GM23338 (cell line): ENCODE data around the gene OVOL3.

Experiments
- CREB1 ChIP-seq: fragments of 250-450 bp; sonication (Bioruptor Pico); IDR thresholded peaks from 2 replicates; pipeline ENCODE4 v1.5.0; 2020; ENCODE audit warnings: low read depth, mild to moderate bottlenecking, moderate library complexity
- ETS1 ChIP-seq: IDR thresholded peaks from 2 replicates; pipeline ENCODE4 v1.6.1; 2016; ENCODE audit warnings: antibody characterized with exemption
- EZH2 ChIP-seq: fragments of 200-600 bp; sonication (generic); IDR thresholded peaks from one replicate; pipeline ENCODE4 v1.8.0; 2017; ENCODE audit warnings: antibody characterized with exemption, mild to moderate bottlenecking, low read depth; ENCODE audit not compliant: unreplicated experiment
- EZH2phosphoT487 ChIP-seq: fragments of 200-600 bp; sonication (generic); IDR thresholded peaks from one replicate; pipeline ENCODE4 v1.8.1; 2018; ENCODE audit warnings: antibody characterized with exemption; ENCODE audit not compliant: unreplicated experiment
- JUNB ChIP-seq: IDR thresholded peaks from one replicate; pipeline ENCODE4 v1.6.1; 2016; ENCODE audit warnings: antibody characterized with exemption; ENCODE audit not compliant: unreplicated experiment
- NANOG ChIP-seq: IDR thresholded peaks from 2 replicates; pipeline ENCODE4 v1.6.1; 2016; ENCODE audit warnings: antibody characterized with exemption, borderline replicate concordance
- POLR2AphosphoS5 ChIP-seq: IDR thresholded peaks from 2 replicates; pipeline ENCODE4 v1.6.1; 2016; ENCODE audit warnings: antibody characterized with exemption, low read depth
- STAT1 ChIP-seq: IDR thresholded peaks from one replicate; pipeline ENCODE4 v1.6.1; 2016; ENCODE audit warnings: antibody characterized with exemption; ENCODE audit not compliant: unreplicated experiment
- ZNF114 ChIP-seq: fragments of 250-450 bp; sonication (Bioruptor Pico); IDR thresholded peaks from 2 replicates; pipeline ENCODE4 v1.5.0; 2020; ENCODE audit warnings: mild to moderate bottlenecking, moderate library complexity
- ZNF331 ChIP-seq: fragments of 250-450 bp; sonication (Bioruptor Pico); IDR thresholded peaks from 2 replicates; pipeline ENCODE4 v1.5.0; 2020; ENCODE audit warnings: low read depth, mild to moderate bottlenecking, moderate library complexity
- TF ChIP-seq, protein P1 (sequence below), 2 experiments: fragments of 200-600 bp in 1 of 2; sonication (generic) in 1 of 2; conservative IDR thresholded peaks; 2 replicates each; pipeline versions ENCODE4 v1.5.1 to v1.6.1; 2016 to 2017; ENCODE audit warnings: antibody characterized with exemption in 2 of 2, low read depth in 2 of 2, mild to moderate bottlenecking in 2 of 2, moderate library complexity in 1 of 2
- TF ChIP-seq, protein P2 (sequence below): IDR thresholded peaks from one replicate; pipeline ENCODE4 v1.6.1; 2018; ENCODE audit warnings: antibody characterized with exemption; ENCODE audit not compliant: unreplicated experiment
- TF ChIP-seq, protein P3 (sequence below): fragments of 250-450 bp; sonication (Bioruptor Pico); IDR thresholded peaks from 2 replicates; pipeline ENCODE4 v1.5.0; 2020; ENCODE audit warnings: mild to moderate bottlenecking, moderate library complexity

DNA sequence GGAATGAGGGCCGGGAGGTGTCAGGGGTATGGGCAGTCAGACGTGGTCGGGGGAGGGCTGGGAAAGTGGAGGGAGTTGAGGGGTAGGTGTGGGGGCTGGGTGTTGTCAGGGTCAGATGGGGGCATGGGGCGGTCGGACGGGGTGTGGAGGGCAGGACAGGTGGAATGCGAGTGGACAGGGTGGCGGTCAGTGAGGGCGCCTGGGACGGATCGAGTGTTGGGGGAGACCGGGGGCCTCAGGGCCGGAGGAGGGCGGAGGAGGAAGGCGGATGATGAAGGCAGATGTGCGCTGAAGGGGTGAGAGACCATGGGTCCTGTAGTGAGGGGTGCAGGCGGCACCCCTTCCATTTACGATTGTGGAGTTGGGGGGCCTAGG lies 10.0 kb downstream of the OVOL3 start:
- TF ChIP-seq, protein P1, sequence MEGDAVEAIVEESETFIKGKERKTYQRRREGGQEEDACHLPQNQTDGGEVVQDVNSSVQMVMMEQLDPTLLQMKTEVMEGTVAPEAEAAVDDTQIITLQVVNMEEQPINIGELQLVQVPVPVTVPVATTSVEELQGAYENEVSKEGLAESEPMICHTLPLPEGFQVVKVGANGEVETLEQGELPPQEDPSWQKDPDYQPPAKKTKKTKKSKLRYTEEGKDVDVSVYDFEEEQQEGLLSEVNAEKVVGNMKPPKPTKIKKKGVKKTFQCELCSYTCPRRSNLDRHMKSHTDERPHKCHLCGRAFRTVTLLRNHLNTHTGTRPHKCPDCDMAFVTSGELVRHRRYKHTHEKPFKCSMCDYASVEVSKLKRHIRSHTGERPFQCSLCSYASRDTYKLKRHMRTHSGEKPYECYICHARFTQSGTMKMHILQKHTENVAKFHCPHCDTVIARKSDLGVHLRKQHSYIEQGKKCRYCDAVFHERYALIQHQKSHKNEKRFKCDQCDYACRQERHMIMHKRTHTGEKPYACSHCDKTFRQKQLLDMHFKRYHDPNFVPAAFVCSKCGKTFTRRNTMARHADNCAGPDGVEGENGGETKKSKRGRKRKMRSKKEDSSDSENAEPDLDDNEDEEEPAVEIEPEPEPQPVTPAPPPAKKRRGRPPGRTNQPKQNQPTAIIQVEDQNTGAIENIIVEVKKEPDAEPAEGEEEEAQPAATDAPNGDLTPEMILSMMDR (conservative IDR thresholded peaks at IDR 0.05; ENCODE audit: low read depth in 2 of 2): no peak
- TF ChIP-seq POLR2AphosphoS5 (no peak), EZH2phosphoT487 (no peak), EZH2 (no peak), NANOG (no peak), ZNF114 (CRISPR knock-in tag) (no peak), JUNB (no peak), CREB1 (CRISPR knock-in tag) (no peak), ETS1 (no peak), STAT1 (no peak), ZNF331 (CRISPR knock-in tag) (no peak)
- TF ChIP-seq, protein P2, sequence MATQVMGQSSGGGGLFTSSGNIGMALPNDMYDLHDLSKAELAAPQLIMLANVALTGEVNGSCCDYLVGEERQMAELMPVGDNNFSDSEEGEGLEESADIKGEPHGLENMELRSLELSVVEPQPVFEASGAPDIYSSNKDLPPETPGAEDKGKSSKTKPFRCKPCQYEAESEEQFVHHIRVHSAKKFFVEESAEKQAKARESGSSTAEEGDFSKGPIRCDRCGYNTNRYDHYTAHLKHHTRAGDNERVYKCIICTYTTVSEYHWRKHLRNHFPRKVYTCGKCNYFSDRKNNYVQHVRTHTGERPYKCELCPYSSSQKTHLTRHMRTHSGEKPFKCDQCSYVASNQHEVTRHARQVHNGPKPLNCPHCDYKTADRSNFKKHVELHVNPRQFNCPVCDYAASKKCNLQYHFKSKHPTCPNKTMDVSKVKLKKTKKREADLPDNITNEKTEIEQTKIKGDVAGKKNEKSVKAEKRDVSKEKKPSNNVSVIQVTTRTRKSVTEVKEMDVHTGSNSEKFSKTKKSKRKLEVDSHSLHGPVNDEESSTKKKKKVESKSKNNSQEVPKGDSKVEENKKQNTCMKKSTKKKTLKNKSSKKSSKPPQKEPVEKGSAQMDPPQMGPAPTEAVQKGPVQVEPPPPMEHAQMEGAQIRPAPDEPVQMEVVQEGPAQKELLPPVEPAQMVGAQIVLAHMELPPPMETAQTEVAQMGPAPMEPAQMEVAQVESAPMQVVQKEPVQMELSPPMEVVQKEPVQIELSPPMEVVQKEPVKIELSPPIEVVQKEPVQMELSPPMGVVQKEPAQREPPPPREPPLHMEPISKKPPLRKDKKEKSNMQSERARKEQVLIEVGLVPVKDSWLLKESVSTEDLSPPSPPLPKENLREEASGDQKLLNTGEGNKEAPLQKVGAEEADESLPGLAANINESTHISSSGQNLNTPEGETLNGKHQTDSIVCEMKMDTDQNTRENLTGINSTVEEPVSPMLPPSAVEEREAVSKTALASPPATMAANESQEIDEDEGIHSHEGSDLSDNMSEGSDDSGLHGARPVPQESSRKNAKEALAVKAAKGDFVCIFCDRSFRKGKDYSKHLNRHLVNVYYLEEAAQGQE: no peak
- TF ChIP-seq, protein P3, sequence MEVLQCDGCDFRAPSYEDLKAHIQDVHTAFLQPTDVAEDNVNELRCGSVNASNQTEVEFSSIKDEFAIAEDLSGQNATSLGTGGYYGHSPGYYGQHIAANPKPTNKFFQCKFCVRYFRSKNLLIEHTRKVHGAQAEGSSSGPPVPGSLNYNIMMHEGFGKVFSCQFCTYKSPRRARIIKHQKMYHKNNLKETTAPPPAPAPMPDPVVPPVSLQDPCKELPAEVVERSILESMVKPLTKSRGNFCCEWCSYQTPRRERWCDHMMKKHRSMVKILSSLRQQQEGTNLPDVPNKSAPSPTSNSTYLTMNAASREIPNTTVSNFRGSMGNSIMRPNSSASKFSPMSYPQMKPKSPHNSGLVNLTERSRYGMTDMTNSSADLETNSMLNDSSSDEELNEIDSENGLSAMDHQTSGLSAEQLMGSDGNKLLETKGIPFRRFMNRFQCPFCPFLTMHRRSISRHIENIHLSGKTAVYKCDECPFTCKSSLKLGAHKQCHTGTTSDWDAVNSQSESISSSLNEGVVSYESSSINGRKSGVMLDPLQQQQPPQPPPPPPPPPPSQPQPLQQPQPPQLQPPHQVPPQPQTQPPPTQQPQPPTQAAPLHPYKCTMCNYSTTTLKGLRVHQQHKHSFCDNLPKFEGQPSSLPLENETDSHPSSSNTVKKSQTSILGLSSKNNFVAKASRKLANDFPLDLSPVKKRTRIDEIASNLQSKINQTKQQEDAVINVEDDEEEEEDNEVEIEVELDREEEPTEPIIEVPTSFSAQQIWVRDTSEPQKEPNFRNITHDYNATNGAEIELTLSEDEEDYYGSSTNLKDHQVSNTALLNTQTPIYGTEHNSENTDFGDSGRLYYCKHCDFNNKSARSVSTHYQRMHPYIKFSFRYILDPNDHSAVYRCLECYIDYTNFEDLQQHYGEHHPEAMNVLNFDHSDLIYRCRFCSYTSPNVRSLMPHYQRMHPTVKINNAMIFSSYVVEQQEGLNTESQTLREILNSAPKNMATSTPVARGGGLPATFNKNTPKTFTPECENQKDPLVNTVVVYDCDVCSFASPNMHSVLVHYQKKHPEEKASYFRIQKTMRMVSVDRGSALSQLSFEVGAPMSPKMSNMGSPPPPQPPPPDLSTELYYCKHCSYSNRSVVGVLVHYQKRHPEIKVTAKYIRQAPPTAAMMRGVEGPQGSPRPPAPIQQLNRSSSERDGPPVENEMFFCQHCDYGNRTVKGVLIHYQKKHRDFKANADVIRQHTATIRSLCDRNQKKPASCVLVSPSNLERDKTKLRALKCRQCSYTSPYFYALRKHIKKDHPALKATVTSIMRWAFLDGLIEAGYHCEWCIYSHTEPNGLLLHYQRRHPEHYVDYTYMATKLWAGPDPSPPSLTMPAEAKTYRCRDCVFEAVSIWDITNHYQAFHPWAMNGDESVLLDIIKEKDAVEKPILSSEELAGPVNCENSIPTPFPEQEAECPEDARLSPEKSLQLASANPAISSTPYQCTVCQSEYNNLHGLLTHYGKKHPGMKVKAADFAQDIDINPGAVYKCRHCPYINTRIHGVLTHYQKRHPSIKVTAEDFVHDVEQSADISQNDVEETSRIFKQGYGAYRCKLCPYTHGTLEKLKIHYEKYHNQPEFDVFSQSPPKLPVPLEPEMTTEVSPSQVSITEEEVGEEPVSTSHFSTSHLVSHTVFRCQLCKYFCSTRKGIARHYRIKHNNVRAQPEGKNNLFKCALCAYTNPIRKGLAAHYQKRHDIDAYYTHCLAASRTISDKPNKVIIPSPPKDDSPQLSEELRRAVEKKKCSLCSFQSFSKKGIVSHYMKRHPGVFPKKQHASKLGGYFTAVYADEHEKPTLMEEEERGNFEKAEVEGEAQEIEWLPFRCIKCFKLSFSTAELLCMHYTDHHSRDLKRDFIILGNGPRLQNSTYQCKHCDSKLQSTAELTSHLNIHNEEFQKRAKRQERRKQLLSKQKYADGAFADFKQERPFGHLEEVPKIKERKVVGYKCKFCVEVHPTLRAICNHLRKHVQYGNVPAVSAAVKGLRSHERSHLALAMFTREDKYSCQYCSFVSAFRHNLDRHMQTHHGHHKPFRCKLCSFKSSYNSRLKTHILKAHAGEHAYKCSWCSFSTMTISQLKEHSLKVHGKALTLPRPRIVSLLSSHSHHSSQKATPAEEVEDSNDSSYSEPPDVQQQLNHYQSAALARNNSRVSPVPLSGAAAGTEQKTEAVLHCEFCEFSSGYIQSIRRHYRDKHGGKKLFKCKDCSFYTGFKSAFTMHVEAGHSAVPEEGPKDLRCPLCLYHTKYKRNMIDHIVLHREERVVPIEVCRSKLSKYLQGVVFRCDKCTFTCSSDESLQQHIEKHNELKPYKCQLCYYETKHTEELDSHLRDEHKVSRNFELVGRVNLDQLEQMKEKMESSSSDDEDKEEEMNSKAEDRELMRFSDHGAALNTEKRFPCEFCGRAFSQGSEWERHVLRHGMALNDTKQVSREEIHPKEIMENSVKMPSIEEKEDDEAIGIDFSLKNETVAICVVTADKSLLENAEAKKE (CRISPR knock-in tag): no peak
